HFFc6 (cell line): Measurements from ENCODE around the gene SEC23A. TPM values are rescaled to one million over a fixed set of nuclear protein-coding genes. Genes with fewer than 3 reads are reported as not detected.

ENCODE experiments used
- DNase-seq: peaks from one replicate; pipeline ENCODE4 v3.0.0-alpha.2; 2018
- H3K27ac Mint-ChIP-seq: 2 replicates; pipeline ENCODE4 v1.8.0; 2020; ENCODE audit warnings: mild to moderate bottlenecking, mixed read lengths
- H3K27me3 Mint-ChIP-seq: 2 replicates; pipeline ENCODE4 v1.8.0; 2021; ENCODE audit warnings: mild to moderate bottlenecking, moderate library complexity, mixed read lengths; ENCODE audit not compliant: insufficient read depth
- H3K36me3 Mint-ChIP-seq: 2 replicates; pipeline ENCODE4 v1.8.0; 2021; ENCODE audit warnings: low read depth, mixed read lengths
- H3K4me1 Mint-ChIP-seq: 2 replicates; pipeline ENCODE4 v1.8.0; 2020; ENCODE audit warnings: low read depth, mixed read lengths
- H3K4me3 Mint-ChIP-seq: 2 replicates; pipeline ENCODE4 v1.8.0; 2020; ENCODE audit warnings: mild to moderate bottlenecking, moderate library complexity, mixed read lengths
- H3K9me3 Mint-ChIP-seq: 2 replicates; pipeline ENCODE4 v1.8.0; 2020; ENCODE audit warnings: mild to moderate bottlenecking, mixed read lengths
- CTCF ChIP-seq: fragments of 200-600 bp; sonication (generic); IDR thresholded peaks from 2 replicates; pipeline ENCODE4 v1.5.0; 2021; ENCODE audit warnings: antibody characterized with exemption, mild to moderate bottlenecking
- total RNA-seq, 6 experiments: library from RNA; stranded (reverse); fragmentation: NEBNext Ultra II Directional; extraction: Animal tissue kit (Norgen Biotek cat#: 25700); gene quantifications; 2 replicates in 1 of 6; 3 replicates in 5 of 6; pipeline ENCODE4 v1.2.3, GENCODE V29; 2021

SEC23A gene
- total RNA-seq, 6 experiments from 2014 or later, result 199 to 255 (median 241) TPM

GRCh38 chr14:39094515-39094914, 8.5 kb downstream of the SEC23A start:
- no peak overlapping the region for H3K27ac Mint-ChIP-seq
- H3K27me3 Mint-ChIP-seq, result no peaks in the 10 kb centered on the region
- peaks cover 37% of the 10 kb centered on the region for H3K36me3 Mint-ChIP-seq
- no peak overlapping the region for H3K4me3 Mint-ChIP-seq
- H3K9me3 Mint-ChIP-seq, result no peaks in the 10 kb centered on the region
- TF ChIP-seq CTCF, result no peak
- DNase-seq, result no peak
- H3K4me1 Mint-ChIP-seq, result peaks cover 27% of the 10 kb centered on the region

- no peaks in the 10 kb centered on the region for H3K9me3 Mint-ChIP-seq
- no peak for TF ChIP-seq CTCF
- H3K4me3 Mint-ChIP-seq, result no peak overlapping the region
- no peak overlapping the region for H3K27ac Mint-ChIP-seq
- H3K36me3 Mint-ChIP-seq, result peaks cover 41% of the 10 kb centered on the region
- H3K27me3 Mint-ChIP-seq, result no peaks in the 10 kb centered on the region
- DNase-seq, result no peak
- peaks cover 15% of the 10 kb centered on the region for H3K4me1 Mint-ChIP-seq
Measured at GRCh38 chr14:39091716-39092115, 11.3 kb downstream of the SEC23A start.

- H3K4me3 Mint-ChIP-seq, result no peak overlapping the region
- H3K4me1 Mint-ChIP-seq, result peaks cover 15% of the 10 kb centered on the region
- no peak for TF ChIP-seq CTCF
- H3K36me3 Mint-ChIP-seq, result peaks cover 48% of the 10 kb centered on the region
- H3K27ac Mint-ChIP-seq, result no peak overlapping the region; the same call in 1 of the 2 replicates
- DNase-seq, result no peak
- H3K9me3 Mint-ChIP-seq, result no peaks in the 10 kb centered on the region
- no peaks in the 10 kb centered on the region for H3K27me3 Mint-ChIP-seq
Measured at GRCh38 chr14:39090548-39091111, 12.4 kb downstream of the SEC23A start.

- Mint-ChIP-seq H3K9me3 (no peaks in the 10 kb centered on the region), H3K4me1 (peaks cover 12% of the 10 kb centered on the region; the same call in 1 of the 2 replicates), H3K36me3 (peaks cover 47% of the 10 kb centered on the region), H3K4me3 (no peak overlapping the region), H3K27ac (no peak overlapping the region), H3K27me3 (no peaks in the 10 kb centered on the region; the same call in 1 of the 2 replicates)
- no peak for DNase-seq
- TF ChIP-seq CTCF, result no peak
Measured at GRCh38 chr14:39087493-39087892, 15.5 kb downstream of the SEC23A start.

- Mint-ChIP-seq H3K27ac (no peak overlapping the region), H3K36me3 (peaks cover 42% of the 10 kb centered on the region), H3K9me3 (no peaks in the 10 kb centered on the region), H3K27me3 (no peaks in the 10 kb centered on the region; the same call in 1 of the 2 replicates), H3K4me1 (peaks cover 12% of the 10 kb centered on the region; the same call in 1 of the 2 replicates), H3K4me3 (no peak overlapping the region)
- no peak for TF ChIP-seq CTCF
- no peak for DNase-seq
Measured at GRCh38 chr14:39085933-39086332, 17.1 kb downstream of the SEC23A start.
